ENCODE results near the gene ZNF423. TPM values are rescaled to one million over a fixed set of nuclear protein-coding genes. Genes with fewer than 3 reads are reported as not detected.

The ZNF423 gene
- polyA plus RNA-seq, 1 experiment: 0.11 TPM

DNA sequence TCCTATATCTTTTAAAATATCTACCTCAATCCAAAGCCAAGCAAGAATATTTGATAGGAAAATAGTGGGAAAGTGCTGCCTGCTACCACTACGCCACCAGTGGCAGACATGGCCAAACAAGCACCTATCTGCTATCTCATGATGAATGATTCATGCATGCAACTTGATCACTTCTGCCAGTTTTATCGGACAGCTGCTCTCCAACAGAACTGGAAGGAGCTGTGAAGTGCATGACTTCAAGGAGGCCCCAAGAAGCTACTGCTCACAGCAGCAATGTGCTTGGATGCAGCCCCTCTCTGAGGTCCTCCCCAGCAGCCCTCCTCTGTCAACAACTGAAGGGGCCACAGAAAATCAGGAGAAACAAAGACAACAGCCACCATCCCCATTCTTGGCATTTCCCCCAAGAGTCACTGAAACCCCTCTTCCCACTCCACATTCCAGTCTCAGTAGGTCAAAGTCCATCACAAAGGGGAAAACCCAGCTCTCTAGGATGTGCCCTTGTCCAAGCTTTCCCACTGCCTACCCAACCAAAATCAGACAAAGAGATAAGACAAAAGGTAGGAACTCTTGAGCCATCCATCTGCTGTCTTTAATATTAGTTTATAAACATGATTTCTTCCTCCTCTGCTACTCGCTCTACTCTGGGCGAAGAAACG is 267.1 kb downstream of the ZNF423 start:
- POLR2A ChIA-PET: no interaction called here
- H3K9me3 ChIP-seq (ENCODE audit: control insufficient read depth, insufficient read depth, low read length): no peaks in the 10 kb centered on the region
- H3K27ac ChIP-seq (ENCODE audit: low read depth, low read length): no peak overlapping the region
- TF ChIP-seq, protein P1, sequence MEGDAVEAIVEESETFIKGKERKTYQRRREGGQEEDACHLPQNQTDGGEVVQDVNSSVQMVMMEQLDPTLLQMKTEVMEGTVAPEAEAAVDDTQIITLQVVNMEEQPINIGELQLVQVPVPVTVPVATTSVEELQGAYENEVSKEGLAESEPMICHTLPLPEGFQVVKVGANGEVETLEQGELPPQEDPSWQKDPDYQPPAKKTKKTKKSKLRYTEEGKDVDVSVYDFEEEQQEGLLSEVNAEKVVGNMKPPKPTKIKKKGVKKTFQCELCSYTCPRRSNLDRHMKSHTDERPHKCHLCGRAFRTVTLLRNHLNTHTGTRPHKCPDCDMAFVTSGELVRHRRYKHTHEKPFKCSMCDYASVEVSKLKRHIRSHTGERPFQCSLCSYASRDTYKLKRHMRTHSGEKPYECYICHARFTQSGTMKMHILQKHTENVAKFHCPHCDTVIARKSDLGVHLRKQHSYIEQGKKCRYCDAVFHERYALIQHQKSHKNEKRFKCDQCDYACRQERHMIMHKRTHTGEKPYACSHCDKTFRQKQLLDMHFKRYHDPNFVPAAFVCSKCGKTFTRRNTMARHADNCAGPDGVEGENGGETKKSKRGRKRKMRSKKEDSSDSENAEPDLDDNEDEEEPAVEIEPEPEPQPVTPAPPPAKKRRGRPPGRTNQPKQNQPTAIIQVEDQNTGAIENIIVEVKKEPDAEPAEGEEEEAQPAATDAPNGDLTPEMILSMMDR (IDR thresholded peaks at IDR 0.05; ENCODE audit: low read depth, low read length): no peak
- peaks cover 18% of the 10 kb centered on the region for H3K27me3 ChIP-seq (ENCODE audit: control insufficient read depth, insufficient read depth, low read length)
- H3K4me3 ChIP-seq (ENCODE audit: low read depth, low read length): no peak overlapping the region
- CTCF ChIA-PET: interaction anchor here (1.3 kb wide), 1 partner anchor 20 kb away, joined by 3 read pairs; no protein-coding TSS in a partner anchor
- DNase-seq (ENCODE audit: low read depth, low spot score): no peak

DNA sequence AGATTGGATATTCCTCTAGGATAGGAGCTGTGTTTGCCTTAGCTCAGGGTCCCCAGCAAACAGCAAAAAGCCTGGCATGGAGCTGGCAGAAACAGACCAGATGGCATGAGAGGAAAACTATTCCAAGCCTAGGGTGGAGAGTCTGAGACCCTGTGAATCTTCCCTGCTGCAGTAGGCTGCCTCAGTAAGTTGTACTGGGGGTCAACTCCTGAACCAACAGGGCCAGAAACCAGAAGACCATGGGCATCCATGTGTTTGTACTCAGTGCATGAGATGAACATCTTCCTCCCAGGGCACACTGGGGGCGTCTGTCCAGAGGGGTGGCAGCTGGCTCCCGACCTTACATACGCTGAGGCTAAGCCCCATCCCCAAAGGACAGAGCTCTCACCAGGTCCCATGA is 267.9 kb downstream of the ZNF423 start:
- DNase-seq (ENCODE audit: low read depth, low spot score): no peak
- CTCF ChIA-PET: no interaction called here
- TF ChIP-seq, protein P1 (IDR thresholded peaks at IDR 0.05; ENCODE audit: low read depth, low read length): no peak

DNA sequence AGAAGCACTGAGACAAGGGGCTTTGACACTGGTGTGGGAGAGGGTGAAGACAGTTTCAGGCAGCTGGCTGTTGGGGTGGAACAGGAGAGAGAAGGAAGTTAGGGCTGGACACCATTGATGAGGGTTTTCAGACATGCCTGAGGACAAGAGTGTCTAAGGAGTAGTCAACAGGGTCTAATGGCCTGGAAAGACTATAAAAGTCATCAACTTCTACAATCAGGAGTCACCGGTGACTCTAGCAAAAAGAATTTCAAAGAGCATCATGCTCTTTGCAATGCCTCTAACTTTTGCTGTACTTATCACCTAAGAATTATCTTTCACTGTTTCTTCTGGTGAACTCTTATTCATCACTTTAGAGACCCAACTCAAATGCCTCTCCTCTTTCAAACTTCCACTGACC is 268.4 kb downstream of the ZNF423 start:
- no peak for DNase-seq (ENCODE audit: low read depth, low spot score)
- no peak overlapping the region for H3K27ac ChIP-seq (ENCODE audit: low read depth, low read length)
- TF ChIP-seq, protein P1 (IDR thresholded peaks at IDR 0.05; ENCODE audit: low read depth, low read length): no peak
- no peak overlapping the region for H3K4me3 ChIP-seq (ENCODE audit: low read depth, low read length)
- CTCF ChIA-PET: no interaction called here
- POLR2A ChIA-PET: no interaction called here
- H3K9me3 ChIP-seq (ENCODE audit: control insufficient read depth, insufficient read depth, low read length): no peaks in the 10 kb centered on the region
- H3K27me3 ChIP-seq (ENCODE audit: control insufficient read depth, insufficient read depth, low read length): peaks cover 23% of the 10 kb centered on the region

More for the DNA sequence above, 267.9 kb downstream of the ZNF423 start:
- Histone ChIP-seq H3K27me3 (ENCODE audit: control insufficient read depth, insufficient read depth, low read length) (peaks cover 19% of the 10 kb centered on the region), H3K27ac (ENCODE audit: low read depth, low read length) (no peak overlapping the region), H3K4me3 (ENCODE audit: low read depth, low read length) (no peak overlapping the region), H3K9me3 (ENCODE audit: control insufficient read depth, insufficient read depth, low read length) (no peaks in the 10 kb centered on the region)
- POLR2A ChIA-PET: no interaction called here

DNA sequence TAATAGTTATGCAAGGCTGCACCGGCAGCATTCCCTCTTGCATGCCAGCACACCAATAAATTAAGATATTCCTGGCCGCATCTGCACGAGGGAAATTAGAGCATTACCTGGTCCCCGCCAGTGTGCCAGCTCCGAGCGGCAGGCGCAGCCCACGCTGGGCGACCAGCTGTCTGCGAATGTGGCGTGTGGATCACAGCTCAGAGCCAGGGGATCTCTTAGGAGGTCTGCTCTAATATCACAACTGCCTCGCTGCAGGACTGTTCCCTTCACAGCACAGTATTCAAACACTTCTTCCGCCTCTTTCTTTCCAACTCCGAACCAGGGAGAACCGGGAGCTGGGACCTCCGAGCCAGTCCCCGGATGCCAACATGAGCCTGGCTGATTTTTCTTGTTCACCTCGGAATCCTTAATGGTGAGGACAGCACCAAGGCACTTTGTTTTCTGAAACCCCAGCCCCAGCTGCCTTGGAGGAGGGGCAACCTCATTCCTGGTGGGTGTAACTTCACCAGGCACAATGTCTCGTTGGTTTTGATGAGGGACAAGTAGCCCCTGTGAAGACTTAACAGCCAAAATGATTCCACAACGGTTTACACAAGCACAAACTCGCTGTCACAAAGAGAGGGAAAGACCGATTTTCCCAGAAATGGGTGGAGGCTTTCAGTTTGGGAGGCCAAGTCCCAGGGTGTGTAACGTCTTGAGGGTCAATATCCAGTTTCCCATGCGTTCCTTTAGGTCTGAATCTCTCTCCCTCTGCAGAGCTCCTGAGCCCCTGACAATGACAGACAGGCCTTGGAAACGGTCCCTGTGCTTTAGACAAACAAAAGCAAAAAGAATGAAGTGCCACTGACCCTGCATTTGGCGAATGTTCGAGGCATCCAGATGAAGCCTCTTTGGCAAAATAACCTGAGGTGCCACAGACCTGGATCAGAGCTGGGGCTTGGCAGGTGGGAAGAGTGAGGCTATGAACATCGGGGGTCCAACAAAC is 269.2 kb downstream of the ZNF423 start:
- Histone ChIP-seq H3K27ac (ENCODE audit: low read depth, low read length) (no peak overlapping the region), H3K27me3 (ENCODE audit: control insufficient read depth, insufficient read depth, low read length) (peaks cover 30% of the 10 kb centered on the region), H3K4me3 (ENCODE audit: low read depth, low read length) (no peak overlapping the region), H3K9me3 (ENCODE audit: control insufficient read depth, insufficient read depth, low read length) (no peaks in the 10 kb centered on the region)
- ChIA-PET POLR2A (no interaction called here), CTCF (no interaction called here)
- TF ChIP-seq, protein P1 (IDR thresholded peaks at IDR 0.05; ENCODE audit: low read depth, low read length): no peak
- DNase-seq (ENCODE audit: low read depth, low spot score): no peak
